ENCODE measurements around the gene SPNS2.

SPNS2 gene

DNA sequence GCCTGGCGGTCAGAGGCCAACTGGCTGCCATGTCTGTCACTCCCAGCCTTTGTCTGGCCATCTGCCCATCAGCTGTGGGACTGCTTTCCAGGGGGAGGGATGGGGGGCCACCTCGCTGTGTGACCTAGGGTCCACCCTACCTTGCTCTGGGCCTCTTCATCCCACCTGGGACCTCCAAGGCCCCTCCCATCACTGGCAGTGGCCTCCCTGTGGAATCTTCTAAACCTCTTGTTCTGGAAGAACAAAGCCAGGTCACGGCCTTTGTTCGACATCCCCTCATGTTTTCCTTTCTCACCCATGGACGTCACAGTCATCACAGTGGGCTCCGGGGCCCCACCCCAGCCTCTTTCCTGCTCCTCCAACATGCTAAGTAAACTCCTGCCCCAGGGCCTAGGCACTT is 24.0 kb downstream of the SPNS2 start:
- no peak for DNase-seq

GRCh38 chr17:4523946-4524345 is 25.3 kb downstream of the SPNS2 start:
- no peak for DNase-seq

DNA sequence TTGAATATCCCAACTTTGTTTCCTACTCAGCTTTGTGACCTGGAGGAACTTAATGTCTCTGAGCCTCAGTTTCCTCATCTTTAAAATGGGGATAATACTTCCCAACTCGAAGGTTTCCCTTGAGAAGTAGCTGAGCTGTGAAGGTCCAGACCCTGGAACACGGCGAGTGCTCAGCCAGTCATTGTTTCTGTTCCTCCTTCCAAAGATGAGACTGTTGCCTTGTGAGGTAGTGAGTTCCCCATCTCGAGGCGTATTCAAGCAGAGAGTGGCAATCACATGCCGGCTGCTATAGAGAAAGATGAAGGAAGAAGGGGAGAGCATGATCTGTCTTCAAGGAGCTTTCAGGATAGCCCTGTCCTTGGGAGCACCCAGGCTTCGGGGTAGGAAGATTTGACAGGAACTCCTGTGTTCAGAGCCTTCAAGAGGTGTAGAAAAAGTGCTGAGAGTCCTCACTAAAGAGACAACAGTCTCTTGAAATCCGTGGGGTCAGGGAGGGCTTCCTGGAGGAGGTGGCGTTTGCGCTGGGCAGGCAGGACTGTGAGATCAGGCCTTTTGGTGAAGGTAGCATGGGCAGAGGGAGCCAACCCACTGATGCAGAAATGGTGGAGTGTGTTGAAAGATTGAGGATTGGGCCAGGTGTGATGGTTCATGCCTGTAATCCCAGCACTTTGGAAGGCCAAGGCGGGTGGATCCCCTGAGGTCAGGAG is 27.2 kb downstream of the SPNS2 start:
- DNase-seq, result no peak

- no peak for DNase-seq
Measured at GRCh38 chr17:4527134-4527533, 28.5 kb downstream of the SPNS2 start.

DNA sequence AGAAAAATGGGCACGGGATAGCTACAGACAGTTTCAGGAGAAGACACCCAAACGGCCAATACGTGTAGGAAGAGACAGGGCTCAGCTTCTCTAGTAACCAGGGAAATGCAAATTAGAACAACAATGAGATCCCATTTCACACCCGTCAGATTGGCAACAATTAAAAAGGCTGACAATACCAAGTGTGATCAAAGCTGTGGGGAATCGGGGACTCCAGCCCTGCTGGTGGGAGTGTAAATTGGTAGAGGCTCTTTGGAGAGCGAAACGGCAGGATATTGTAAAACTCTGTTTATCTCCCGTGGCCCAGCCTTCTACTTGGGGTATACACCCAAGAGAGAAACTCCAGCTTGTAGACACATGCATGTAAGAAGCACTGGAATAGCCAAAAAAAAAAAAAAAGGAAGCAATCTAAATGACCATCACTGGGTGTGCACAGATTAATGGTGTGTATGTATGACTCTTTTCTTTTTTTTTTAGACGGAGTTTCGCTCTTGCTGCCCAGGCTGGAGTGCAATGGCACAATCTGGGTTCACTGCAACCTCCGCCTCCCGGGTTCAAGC is 29.0 kb downstream of the SPNS2 start:
- DNase-seq, result no peak

DNA sequence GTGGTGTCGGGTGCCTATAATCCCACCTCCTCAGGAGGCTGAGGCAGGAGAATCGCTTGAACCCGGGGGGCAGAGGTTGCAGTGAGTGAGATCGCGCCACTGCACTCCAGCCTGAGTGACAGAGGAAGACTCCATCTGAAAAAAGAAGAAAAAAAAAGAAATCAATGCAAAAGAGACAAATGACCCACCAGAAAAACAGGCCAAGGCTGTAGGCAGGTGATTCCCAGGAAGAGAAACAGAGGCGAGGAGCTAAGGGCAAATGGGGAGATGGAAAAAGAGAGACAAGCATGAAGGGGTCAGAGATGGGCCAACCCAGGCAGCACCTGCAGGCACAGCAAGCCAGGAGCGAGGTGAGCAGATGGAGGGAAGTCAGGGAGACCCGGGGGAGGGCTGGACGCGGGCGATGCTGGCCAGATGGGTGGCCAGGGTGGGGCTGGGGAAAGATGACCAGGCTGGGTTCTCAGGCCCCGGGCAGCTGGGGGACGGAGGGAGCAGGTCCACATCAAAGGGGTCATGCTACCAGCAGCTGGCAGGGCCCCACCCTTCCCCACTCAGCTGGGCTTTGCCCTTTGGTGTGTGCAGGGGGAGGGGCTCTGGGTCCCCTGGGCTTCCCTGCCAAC is 31.0 kb downstream of the SPNS2 start:
- no peak for DNase-seq

DNA sequence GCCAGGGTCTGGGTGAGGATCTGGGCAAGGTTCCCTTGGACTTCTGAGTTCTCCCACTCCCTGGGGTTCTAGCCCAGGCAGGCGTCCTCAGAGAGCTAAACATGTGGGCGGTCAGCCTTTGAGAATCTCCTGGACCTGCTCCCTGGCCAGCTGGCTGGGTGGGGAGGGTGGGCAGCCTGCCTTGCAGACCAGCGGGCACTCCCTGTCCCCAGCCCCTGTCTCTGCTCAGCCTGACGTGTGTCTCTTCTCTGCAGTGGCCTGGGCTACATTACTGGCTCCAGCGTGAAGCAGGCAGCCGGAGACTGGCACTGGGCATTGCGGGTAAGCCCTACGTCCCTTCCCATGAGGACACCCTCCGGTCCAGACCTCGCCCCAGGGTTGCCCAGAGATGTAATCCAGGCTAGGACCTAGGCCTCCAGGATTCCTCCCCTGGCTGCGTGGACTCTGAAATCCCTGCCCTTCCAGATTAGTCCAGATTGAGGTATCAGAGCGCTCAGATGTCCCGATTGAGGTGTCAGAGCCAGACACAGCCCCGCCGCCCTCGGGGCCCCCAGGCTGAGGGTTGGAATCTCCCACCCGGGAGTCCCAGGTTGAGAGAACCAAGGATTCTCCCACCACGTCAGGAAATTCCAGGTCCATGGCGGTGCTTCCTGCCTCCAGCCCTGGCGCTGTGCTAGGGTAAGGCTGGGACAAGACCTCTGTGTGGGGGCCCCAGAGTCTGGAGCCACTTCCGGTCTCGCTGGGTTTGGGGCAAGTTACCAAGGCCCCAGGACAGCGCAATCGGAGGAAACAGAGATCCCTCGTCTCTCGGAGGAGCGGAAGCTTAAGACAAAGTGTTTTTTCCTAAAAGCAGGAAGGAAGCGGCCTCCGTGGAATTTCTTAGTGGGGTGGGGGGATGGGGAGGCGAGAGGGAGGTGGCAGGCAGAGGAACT is 32.4 kb downstream of the SPNS2 start:
- DNase-seq, result no peak

GRCh38 chr17:4531988-4532736 is 33.5 kb downstream of the SPNS2 start:
- no peak for DNase-seq

DNA sequence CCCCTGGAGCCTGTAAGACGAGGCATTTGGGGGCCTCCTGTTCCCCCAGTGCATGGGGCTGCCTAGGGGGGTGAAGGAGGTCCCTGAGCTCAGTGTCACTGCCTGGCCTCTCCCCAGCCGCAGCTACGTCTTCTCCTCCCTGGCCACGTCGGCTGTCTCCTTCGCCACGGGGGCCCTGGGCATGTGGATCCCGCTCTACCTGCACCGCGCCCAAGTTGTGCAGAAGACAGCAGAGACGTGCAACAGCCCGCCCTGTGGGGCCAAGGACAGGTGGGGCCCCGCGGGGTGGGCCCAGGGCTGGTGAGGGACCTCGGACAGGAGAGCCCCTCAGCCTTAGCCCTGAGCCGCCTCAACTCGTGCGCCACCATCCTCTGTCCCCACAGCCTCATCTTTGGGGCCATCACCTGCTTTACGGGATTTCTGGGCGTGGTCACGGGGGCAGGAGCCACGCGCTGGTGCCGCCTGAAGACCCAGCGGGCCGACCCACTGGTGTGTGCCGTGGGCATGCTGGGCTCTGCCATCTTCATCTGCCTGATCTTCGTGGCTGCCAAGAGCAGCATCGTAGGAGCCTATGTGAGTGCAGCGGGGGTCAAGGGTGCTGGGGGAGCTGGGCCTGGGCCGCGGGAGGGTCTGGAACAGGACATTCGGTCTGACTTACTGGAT is 34.3 kb downstream of the SPNS2 start:
- DNase-seq, result no peak

GRCh38 chr17:4533523-4534504 is 35.1 kb downstream of the SPNS2 start:
- no peak for DNase-seq

- no peak for DNase-seq
Measured at GRCh38 chr17:4534515-4534914, 35.8 kb downstream of the SPNS2 start.

GRCh38 chr17:4534928-4535666 is 36.4 kb downstream of the SPNS2 start:
- DNase-seq, result no peak

DNA sequence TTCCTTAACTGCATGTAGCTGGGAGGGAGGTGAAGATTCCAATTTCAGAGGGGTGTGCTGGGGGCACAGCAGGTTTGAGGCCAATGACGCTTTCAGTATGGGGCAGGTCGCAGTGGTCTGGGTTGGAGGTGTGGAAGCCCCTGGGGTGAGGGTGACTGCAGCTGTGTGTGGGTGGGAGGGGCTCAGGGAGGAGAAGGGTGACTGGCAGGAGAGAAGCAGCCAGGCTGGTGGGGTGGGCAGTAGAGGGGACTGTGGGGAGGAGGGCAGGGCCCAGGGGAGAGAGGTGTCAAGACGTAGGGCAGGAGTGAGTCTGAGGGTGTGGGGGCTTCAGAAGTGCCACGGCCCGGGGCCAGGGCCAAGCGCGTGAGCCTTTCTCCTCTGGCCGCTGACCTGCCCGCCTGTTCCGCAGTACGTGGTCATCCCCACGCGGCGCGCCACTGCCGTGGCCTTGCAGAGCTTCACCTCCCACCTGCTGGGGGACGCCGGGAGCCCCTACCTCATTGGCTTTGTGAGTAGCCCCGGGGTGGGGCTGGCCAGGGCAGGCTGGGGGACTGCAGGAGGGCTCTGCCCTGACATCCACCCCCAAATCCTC is 37.1 kb downstream of the SPNS2 start:
- no peak for DNase-seq

GRCh38 chr17:4536259-4536741 is 37.6 kb downstream of the SPNS2 start:
- no peak for DNase-seq

DNA sequence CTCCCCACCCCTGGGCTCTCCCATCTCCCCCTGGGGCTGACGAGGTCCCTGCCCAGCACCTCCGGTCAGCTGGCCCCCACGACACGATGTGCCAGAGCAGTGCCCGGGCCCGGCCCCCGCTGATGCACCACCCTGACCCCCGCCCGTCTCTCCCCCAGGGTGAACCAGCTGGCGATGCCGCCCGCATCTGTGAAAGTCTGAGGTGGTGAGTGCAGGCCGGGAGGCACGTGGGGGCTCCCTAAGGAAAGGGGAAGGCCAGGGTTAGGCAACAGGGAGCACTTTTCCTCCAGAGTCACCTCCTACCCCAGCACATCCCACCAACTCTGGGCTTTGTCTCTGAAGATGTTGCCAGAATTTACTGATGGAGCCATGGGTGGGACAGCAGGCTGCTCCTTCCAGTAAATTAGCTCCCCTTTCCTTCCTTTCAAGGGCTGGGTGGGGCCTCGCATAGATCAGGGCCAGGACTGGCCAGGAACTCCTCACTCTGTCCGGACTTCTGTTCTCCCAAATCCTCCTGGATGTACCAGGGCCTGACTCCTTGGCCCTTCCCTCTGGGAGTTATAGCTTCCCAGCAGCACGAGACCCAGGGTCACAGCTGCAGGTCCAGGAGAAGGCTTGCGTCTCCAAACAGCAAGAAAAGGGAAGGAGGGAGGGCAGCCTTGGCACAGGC is 38.2 kb downstream of the SPNS2 start:
- no peak for DNase-seq

DNA sequence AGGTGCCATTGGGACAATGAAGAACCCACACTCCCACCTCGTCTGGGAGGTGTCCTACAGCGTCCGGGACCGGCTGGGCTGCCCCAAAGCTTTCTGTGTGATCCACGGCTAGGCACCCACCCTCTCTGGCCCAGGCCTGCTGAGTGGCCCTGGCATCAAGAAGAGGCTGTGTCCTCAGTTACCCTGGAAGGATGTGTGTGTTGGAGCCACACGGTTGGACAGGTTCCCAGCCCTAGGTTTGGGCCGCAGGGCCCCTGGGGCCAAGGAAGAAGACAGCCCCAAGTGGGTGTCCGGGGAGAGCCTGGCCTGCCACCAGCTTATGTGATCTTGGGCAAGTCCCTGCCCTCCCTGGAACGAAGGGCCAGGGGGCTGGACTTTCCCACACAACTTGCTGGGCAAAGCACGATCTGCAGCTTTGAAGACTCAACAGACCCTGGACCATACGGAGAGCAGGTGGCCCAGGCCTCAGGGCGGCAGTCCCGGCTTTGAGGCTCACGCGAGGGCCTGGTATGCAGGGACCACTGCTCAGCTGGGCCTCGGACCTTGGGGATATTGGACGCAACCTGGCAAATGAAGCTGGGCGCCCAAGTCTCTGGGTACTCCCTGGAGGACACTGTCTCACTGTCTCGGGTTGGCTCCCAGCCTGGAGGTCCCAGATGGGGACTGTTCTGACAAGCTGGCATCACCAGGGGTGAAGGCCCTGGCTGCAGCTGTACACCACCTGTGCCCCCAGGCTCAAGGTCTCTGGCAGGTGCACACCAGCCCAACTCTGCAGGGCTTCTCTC is 39.0 kb downstream of the SPNS2 start:
- DNase-seq, result no peak

- DNase-seq, result no peak
Measured at GRCh38 chr17:4538236-4539002, 39.7 kb downstream of the SPNS2 start.

All from CD4-positive, alpha-beta T cell treated with Interferon alpha-2 for 1 hour (primary cell).